ENCODE measurements around the gene CYBA. TPM values are rescaled to one million over a fixed set of nuclear protein-coding genes. Genes with fewer than 3 reads are reported as not detected.

Gene CYBA
- total and polyA plus RNA-seq, 2 of the 13 experiments (the other 11 are each of a cell fraction or from before 2014, with no cell fraction given): 196 to 250 TPM

GRCh38 chr16:88662222-88662842, 11.5 kb upstream of the CYBA start:
- Histone ChIP-seq H3K4me3 (replicated peaks in 1 of 3; ENCODE audit: insufficient read depth in 1 of 3, low read depth in 2 of 3, low read length in 3 of 3) (peak overlapping the region; percentile 81 to 95 (median 91)), H3K9ac (ENCODE audit: insufficient read depth, low read depth, low read length) (peak overlapping the region; percentile 91), H3K27ac (ENCODE audit: extremely low read length, insufficient read depth, low read length) (peak overlapping the region; percentile 72), H3K36me3 (replicated peaks in 1 of 2; ENCODE audit: control insufficient read depth in 1 of 2, insufficient read depth in 2 of 2, low read length in 2 of 2) (peaks cover 7 to 29% of the 10 kb centered on the region in 2 experiments), H3K79me2 (ENCODE audit: insufficient read depth, low read length) (peaks cover 82% of the 10 kb centered on the region), H3K4me1 (ENCODE audit: insufficient read depth, low read length) (peaks cover 44% of the 10 kb centered on the region), H3K4me2 (ENCODE audit: low read depth, low read length) (peak overlapping the region; percentile 82), H3K27me3 (ENCODE audit: control insufficient read depth in 1 of 2, insufficient read depth in 2 of 2, low read length in 2 of 2) (no peaks in the 10 kb centered on the region), H2AFZ (ENCODE audit: low read length) (no peak overlapping the region), H3K9me3 (ENCODE audit: low read length) (no peaks in the 10 kb centered on the region), H4K20me1 (ENCODE audit: insufficient read depth, low read length) (peaks cover 42% of the 10 kb centered on the region)
- TSS peak; percentile 76 for BruUV-seq (replicated peaks)
- ChIA-PET POLR2A (interaction anchor here (0.8 to 2.6 kb wide), 13 partner anchors 8 to 122 kb away, joined by 3 to 51 read pairs (median 4); partner anchors contain the start of genes CYBA and ZC3H18), CTCF (ENCODE audit: low intra/inter-chr PET ratio, low total read pairs) (no interaction called here)
- peak; percentile 1; the same call in 2 of the 3 replicates for ATAC-seq
- in situ Hi-C loops (cut with HindIII; ENCODE audit: extremely low pct_ligation_motif_present, low pct_unique_long_range_greater_than_20kb): no loop called here
- under 1% methylated on average over 26 of the region's 49 CpGs for WGBS (ENCODE audit: low lambda C conversion rate)
- FAIRE-seq: no peak
- intact Hi-C loops (cut with micrococcal nuclease; ENCODE audit: unreplicated experiment): loop anchor here (2.0 kb wide), 1 partner anchor 38 kb away; no protein-coding TSS in a partner anchor
- no peak for DNase-seq (ENCODE audit: low spot score)
- TF ChIP-seq HIVEP1 (CRISPR knock-in tag; IDR thresholded peaks at IDR 0.05): 0 out of 2 replicates have a peak, but pooled peaks have one; percentile 39
- no peak for TF ChIP-seq ZNF547 (CRISPR knock-in tag; IDR thresholded peaks at IDR 0.05)
- TF ChIP-seq SAP130 (CRISPR knock-in tag; IDR thresholded peaks at IDR 0.05; ENCODE audit: low read depth): no peak
- no peak for TF ChIP-seq KDM3A (CRISPR knock-in tag; IDR thresholded peaks at IDR 0.05; ENCODE audit: low read depth)
- TF ChIP-seq THAP7 (CRISPR knock-in tag; IDR thresholded peaks at IDR 0.05): no peak
- TF ChIP-seq ZNF674 (CRISPR knock-in tag; IDR thresholded peaks at IDR 0.05; ENCODE audit: low read depth): no peak
- no peak for TF ChIP-seq SP2 (CRISPR knock-in tag; IDR thresholded peaks at IDR 0.05)
- no peak; the same call in 1 of the 2 replicates for TF ChIP-seq ZNF232 (CRISPR knock-in tag; IDR thresholded peaks at IDR 0.05; ENCODE audit: borderline replicate concordance)
- no peak for TF ChIP-seq ADNP (CRISPR knock-in tag; IDR thresholded peaks at IDR 0.05)
- no peak for TF ChIP-seq FOSL1 (CRISPR knock-in tag; IDR thresholded peaks at IDR 0.05; ENCODE audit: borderline replicate concordance)
- peak; percentile 49; the same call in 1 of the 2 replicates for TF ChIP-seq HOXA9 (CRISPR knock-in tag; IDR thresholded peaks at IDR 0.05; ENCODE audit: borderline replicate concordance)
- no peak for TF ChIP-seq ZBTB37 (CRISPR knock-in tag; IDR thresholded peaks at IDR 0.05)
- TF ChIP-seq GATAD2A (CRISPR knock-in tag; IDR thresholded peaks at IDR 0.05): peak; percentile 27; the same call in 1 of the 2 replicates
- peak; percentile 27; the same call in 1 of the 2 replicates for TF ChIP-seq ZNF296 (CRISPR knock-in tag; conservative IDR thresholded peaks at IDR 0.05)
- no peak for TF ChIP-seq ZNF772 (CRISPR knock-in tag; IDR thresholded peaks at IDR 0.05)
- no peak for TF ChIP-seq ZFP62 (CRISPR knock-in tag; IDR thresholded peaks at IDR 0.05)
- no peak for TF ChIP-seq NR2F6 (IDR thresholded peaks at IDR 0.05)
- no peak for TF ChIP-seq NR2F6 (CRISPR knock-in tag; IDR thresholded peaks at IDR 0.05)
- no peak for TF ChIP-seq TBX2 (CRISPR knock-in tag; IDR thresholded peaks at IDR 0.05; ENCODE audit: borderline replicate concordance)
- TF ChIP-seq KLF13 (CRISPR knock-in tag; IDR thresholded peaks at IDR 0.05): 0 out of 2 replicates have a peak, but pooled peaks have one; percentile 29
- TF ChIP-seq HCFC1 (IDR thresholded peaks at IDR 0.05; ENCODE audit: low read depth, low read length): no peak
- TF ChIP-seq ZNF124 (CRISPR knock-in tag; IDR thresholded peaks at IDR 0.05): no peak
- no peak for TF ChIP-seq KLF9 (CRISPR knock-in tag; IDR thresholded peaks at IDR 0.05; ENCODE audit: low read depth)
- TF ChIP-seq NFIC (IDR thresholded peaks at IDR 0.05; ENCODE audit: low read length): no peak
- 0 out of 2 replicates have a peak, but pooled peaks have one; percentile 11 for TF ChIP-seq ZBTB2 (CRISPR knock-in tag; IDR thresholded peaks at IDR 0.05; ENCODE audit: low read depth)
